Suppressor macrophage treated with lipopolysaccharide for 4 hours (primary cell): ENCODE data around the gene CNNM1.

Experiments
- DNase-seq: peaks from one replicate; pipeline ENCODE4 v3.0.0-alpha.2; 2020

Gene CNNM1

GRCh38 chr10:99374972-99375371 lies 45.8 kb downstream of the CNNM1 start:
- no peak for DNase-seq

- DNase-seq: no peak
These were observed 46.3 kb downstream of the CNNM1 start for GRCh38 chr10:99375426-99375825.

DNA sequence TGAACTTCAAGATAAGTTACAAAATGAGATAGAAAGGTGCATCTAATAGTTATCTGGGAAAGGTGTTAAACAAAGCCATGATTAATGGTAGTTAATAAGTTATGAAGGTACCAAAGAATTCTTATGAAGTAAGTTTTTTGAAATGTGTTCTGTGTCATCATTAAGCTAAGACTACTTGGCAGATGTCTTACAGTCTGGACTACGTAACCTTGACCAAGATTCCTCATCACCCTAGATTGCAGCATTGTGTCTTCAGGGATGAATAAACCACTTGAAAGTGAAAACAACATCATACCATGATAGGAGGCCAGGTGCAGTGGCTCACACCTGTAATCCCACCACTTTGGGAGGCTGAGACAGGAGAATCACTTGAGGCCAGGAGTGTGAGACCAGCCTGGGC lies 53.0 kb downstream of the CNNM1 start:
- no peak for DNase-seq

GRCh38 chr10:99387071-99387470 lies 57.9 kb downstream of the CNNM1 start:
- DNase-seq: no peak

- DNase-seq: no peak
These were observed 58.4 kb downstream of the CNNM1 start for GRCh38 chr10:99387541-99387940.

GRCh38 chr10:99389729-99390480 lies 60.7 kb downstream of the CNNM1 start:
- no peak for DNase-seq

- no peak for DNase-seq
These were observed 62.2 kb downstream of the CNNM1 start for GRCh38 chr10:99391346-99391745.

- DNase-seq: no peak
These were observed 63.9 kb downstream of the CNNM1 start for GRCh38 chr10:99393036-99393435.

DNA sequence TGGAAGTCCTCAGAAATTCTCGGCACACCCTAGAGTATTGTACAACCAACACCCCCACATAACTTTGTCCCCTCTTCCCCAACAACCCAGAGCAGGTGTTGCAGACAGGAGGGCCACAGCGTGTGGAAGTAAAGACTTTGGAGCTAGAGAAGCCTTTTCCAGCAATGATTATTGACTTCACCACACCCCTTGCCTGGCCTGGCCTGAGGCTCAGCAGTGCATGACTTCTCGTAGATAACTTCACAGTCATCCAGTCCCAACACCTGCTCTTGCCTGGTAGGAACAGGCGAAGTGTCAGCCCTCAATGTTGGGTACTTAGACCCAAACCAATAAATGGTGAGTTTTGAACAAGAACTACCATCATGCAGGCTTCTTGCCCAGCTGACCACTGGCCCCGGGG lies 64.5 kb downstream of the CNNM1 start:
- DNase-seq: no peak

DNA sequence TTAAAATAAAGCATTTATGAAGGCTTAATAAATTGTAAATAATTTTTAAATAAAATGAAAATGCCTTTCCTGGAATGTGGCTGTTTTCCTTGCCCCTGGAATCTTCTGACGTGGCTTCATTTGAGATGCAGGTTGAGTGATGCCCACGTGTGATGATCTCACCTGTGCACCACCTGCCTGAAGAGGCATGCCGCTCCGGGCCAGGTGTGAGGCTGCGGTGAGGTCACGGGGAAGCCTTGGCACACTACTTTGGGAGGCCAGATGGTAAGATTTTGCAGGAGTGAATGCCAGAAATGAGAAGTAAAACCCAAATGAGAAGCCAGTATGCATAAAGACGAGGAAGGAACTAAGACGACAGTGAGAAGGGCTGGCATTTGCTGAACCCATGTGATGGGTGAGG lies 65.1 kb downstream of the CNNM1 start:
- no peak for DNase-seq

- DNase-seq: no peak
These were observed 65.7 kb downstream of the CNNM1 start for GRCh38 chr10:99394761-99395386.

GRCh38 chr10:99395750-99396445 lies 66.7 kb downstream of the CNNM1 start:
- no peak for DNase-seq

DNA sequence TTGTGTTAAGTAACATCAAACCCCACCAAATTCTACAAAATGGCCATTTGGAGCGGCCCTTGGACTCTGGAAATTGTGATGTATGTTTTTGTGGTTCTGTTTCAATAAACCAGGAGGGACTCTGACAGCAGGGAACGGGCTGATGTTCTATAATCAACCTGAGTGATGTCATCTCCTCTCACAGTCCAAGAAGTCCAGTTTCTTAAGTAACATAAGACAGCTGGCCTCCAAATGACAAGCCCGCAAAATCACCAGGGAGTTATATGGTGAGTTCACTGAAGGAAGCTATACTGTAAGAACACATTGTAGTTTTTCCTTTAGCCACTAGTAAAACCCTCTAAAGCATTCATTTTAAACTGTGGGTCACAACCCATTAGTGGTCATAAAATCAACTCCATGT lies 67.3 kb downstream of the CNNM1 start:
- DNase-seq: no peak

GRCh38 chr10:99399664-99400063 lies 70.5 kb downstream of the CNNM1 start:
- no peak for DNase-seq

DNA sequence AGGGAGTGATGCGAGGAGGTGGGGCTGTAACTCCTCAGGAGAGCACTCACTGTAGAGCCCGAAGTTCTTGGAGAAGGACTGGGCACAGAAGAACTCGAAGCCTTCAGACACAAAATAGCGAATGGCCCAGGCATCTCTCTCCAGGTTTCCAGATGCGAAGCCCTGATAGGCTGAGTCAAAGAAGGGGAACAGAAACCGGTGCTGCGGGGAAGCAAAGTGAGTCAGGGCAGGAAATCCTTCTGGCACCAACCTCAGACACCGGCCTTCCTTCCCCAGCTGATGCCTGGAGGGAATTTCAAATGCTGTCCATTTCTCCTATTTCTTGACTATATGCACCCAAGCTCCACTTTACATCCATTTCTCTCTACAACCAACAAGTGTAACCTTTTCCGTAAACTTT lies 74.5 kb downstream of the CNNM1 start:
- DNase-seq: peak; percentile 41

DNA sequence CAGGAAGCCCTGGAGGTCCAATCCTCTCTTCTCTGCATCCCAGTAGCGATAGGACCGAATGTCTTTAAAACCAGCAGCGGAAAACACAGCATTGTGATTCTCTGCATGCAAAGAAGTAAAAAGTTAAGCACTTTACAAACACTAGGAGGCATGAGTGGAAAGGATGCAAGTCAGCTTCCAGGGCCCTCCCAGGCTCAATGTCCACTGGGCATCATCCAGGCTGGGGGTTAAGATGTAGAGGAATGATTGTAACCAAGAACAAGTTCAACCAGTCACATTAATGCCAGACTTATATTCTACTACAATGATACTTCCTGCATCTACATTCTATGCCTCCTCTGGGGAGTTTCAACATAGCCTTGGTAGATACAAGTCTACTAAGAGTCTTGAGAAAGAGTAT lies 77.0 kb downstream of the CNNM1 start:
- DNase-seq: no peak

DNA sequence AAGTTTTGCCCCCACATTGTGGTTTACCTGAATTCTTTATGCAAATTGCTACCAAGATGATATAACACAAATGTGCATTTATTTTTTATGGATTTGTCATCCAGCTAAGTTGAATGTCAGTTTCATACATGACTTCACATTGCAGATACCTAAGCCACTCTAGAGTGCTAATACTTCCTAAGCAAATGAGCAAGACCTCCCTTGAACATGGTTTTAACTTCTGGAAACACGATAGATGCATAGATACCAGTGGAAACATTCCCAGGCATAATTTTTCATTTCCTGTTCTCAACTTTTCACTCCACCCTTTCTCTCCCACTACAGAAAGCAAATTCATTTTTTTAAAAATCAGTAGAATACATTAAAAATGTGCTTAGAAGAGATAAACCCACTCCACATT lies 81.0 kb downstream of the CNNM1 start:
- no peak for DNase-seq

DNA sequence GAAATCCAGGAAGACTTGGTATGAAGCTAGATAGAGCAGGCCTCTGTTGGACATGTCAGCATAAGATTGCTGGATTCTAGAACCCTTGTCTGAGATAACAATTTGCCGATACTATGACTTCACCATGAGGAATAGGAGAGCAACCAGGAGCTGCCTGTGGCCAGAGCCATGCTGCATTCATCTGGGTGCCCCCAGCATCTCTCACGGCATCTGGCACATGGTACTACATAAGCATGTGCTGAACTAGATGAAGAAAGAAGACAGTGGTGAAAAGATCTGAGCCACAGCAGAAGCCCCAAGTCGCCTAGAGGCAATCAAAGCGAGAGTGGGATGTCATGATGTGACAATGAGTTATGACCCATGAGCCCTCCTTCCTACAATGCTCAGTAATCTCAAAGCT lies 81.7 kb downstream of the CNNM1 start:
- no peak for DNase-seq

DNA sequence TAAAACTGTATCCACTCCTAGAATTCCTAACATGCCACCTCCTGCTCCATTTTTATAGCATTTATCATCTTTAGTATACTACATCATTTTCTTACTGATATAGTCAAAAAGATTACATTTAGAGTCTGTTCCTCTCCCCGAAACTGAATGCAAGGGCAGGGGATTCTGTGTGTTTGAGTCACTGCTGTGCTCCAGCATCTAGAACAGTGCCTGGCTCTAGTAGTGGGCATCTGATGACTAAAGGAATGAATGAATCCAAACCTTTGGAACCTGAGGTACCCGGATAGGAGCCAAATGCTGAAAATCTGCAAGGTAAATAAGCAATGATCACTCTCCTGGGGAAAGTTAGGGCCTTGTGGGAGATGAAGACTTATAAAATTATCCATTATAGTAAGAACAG lies 82.4 kb downstream of the CNNM1 start:
- no peak for DNase-seq

DNA sequence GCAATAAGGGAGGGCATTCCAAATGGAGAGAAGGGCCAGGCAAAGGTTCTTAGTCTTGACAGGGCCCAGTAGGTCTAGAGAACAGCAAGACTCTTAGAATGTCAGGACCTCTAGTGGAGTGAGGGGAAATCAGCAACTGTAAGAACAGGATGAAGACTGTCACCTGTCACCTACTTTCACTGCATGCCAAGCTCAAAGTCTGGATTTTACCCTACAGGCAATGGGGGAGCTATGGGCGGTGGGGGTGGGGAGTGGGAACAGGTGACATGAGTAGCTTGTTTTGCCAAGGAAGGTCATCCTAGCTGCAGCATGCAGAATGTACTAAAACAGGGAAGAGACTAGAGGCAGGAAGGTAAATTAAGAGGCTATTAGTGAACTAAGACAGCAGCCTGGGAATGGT lies 82.9 kb downstream of the CNNM1 start:
- no peak for DNase-seq

- DNase-seq: no peak
These were observed 89.9 kb downstream of the CNNM1 start for GRCh38 chr10:99418910-99419624.

DNA sequence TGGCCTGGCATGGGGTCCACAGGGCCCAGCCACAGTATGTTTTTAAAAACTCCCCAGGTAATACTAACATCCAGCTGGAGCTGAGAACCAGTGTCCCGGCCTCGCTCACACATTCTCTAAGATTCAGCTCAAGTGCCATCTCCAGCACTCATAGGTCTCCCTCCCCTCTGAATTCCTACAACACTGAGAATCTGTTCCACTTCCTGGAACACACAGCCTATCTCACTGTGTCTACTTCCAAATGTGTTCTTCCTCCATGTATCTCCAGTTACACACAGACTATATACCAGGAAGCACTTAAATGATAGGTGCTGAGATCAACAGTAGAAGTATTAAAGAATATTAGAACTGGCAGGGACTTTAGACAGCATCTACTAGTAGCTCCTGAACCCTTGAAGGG lies 90.5 kb downstream of the CNNM1 start:
- DNase-seq: no peak

- no peak for DNase-seq
These were observed 92.1 kb downstream of the CNNM1 start for GRCh38 chr10:99421233-99421739.
